ENCODE measurements around the gene ADAMTS13. TPM values are rescaled to one million over a fixed set of nuclear protein-coding genes. Genes with fewer than 3 reads are reported as not detected.
A peak's percentile ranks its signal among the peaks of the same experiment; 100 is the strongest.

ADAMTS13 gene
- total RNA-seq, 3 donors from 2014 or later (not counting 1 experiment from before 2014, with no cell fraction given) = 2.3 to 3.0 (median 2.8) TPM

GRCh38 chr9:133439337-133439736, 17.2 kb downstream of the ADAMTS13 start:
- no peaks in the 10 kb centered on the region for H3K27me3 ChIP-seq (ENCODE audit: control insufficient read depth, insufficient read depth, low read length)
- H3K9me3 ChIP-seq (ENCODE audit: control insufficient read depth, insufficient read depth, low read length) = no peaks in the 10 kb centered on the region
- intact Hi-C loops (cut with micrococcal nuclease) = no loop called here
- Mint-ChIP-seq H3K27ac (no peak overlapping the region), H3K4me3 (no peak overlapping the region), H3K36me3 (no peaks in the 10 kb centered on the region), H3K27me3 (ENCODE audit: low read depth in 2 of 2) (no peaks in the 10 kb centered on the region), H3K4me1 (no peaks in the 10 kb centered on the region), H3K9me3 (no peaks in the 10 kb centered on the region)
- WGBS (ENCODE audit: insufficient coverage) = 84% methylated on average over 4 of the region's 4 CpGs
- H3K27ac ChIP-seq (ENCODE audit: low read length) = no peak overlapping the region
- no peak for DNase-seq
- no peak overlapping the region for H3K4me3 ChIP-seq (ENCODE audit: low read length)
- peaks cover 7% of the 10 kb centered on the region for H3K4me1 ChIP-seq (ENCODE audit: control insufficient read depth, insufficient read depth, low read length)
- peak in 1 of 3 donors; percentile 34 for ATAC-seq
- no peak for TF ChIP-seq CTCF (IDR thresholded peaks at IDR 0.05)
- H3K36me3 ChIP-seq (ENCODE audit: control insufficient read depth, insufficient read depth, low read length) = no peaks in the 10 kb centered on the region

- no peaks in the 10 kb centered on the region for H3K27me3 ChIP-seq (ENCODE audit: control insufficient read depth, insufficient read depth, low read length)
- H3K9me3 Mint-ChIP-seq = no peaks in the 10 kb centered on the region
- no peaks in the 10 kb centered on the region for H3K36me3 ChIP-seq (ENCODE audit: control insufficient read depth, insufficient read depth, low read length)
- DNase-seq = peak in 1 of 2 donors; percentile 45
- H3K27ac ChIP-seq (ENCODE audit: low read length) = peak overlapping the region; percentile 66
- intact Hi-C loops (cut with micrococcal nuclease) = no loop called here
- ATAC-seq = no peak
- no peak overlapping the region for H3K4me3 ChIP-seq (ENCODE audit: low read length)
- no peak overlapping the region for H3K4me3 Mint-ChIP-seq
- no peaks in the 10 kb centered on the region for H3K27me3 Mint-ChIP-seq (ENCODE audit: low read depth in 2 of 2)
- H3K27ac Mint-ChIP-seq = no peak overlapping the region
- H3K4me1 Mint-ChIP-seq = no peaks in the 10 kb centered on the region
- WGBS (ENCODE audit: insufficient coverage) = 78% methylated on average over 12 of the region's 12 CpGs
- no peak for TF ChIP-seq CTCF (IDR thresholded peaks at IDR 0.05)
- H3K9me3 ChIP-seq (ENCODE audit: control insufficient read depth, insufficient read depth, low read length) = no peaks in the 10 kb centered on the region
- H3K4me1 ChIP-seq (ENCODE audit: control insufficient read depth, insufficient read depth, low read length) = peaks cover 7% of the 10 kb centered on the region
- H3K36me3 Mint-ChIP-seq = no peaks in the 10 kb centered on the region
Measured at GRCh38 chr9:133440874-133441273, 18.7 kb downstream of the ADAMTS13 start.

GRCh38 chr9:133441571-133441970, 19.4 kb downstream of the ADAMTS13 start:
- no peaks in the 10 kb centered on the region for H3K27me3 ChIP-seq (ENCODE audit: control insufficient read depth, insufficient read depth, low read length)
- TF ChIP-seq CTCF (IDR thresholded peaks at IDR 0.05) = no peak
- WGBS (ENCODE audit: insufficient coverage) = 75% methylated on average over 5 of the region's 5 CpGs
- Mint-ChIP-seq H3K27ac (peak overlapping the region in 1 of 2 donors; percentile 67), H3K4me1 (no peaks in the 10 kb centered on the region), H3K4me3 (no peak overlapping the region), H3K27me3 (ENCODE audit: low read depth in 2 of 2) (no peaks in the 10 kb centered on the region), H3K9me3 (no peaks in the 10 kb centered on the region), H3K36me3 (no peaks in the 10 kb centered on the region)
- H3K9me3 ChIP-seq (ENCODE audit: control insufficient read depth, insufficient read depth, low read length) = no peaks in the 10 kb centered on the region
- peaks cover 7% of the 10 kb centered on the region for H3K4me1 ChIP-seq (ENCODE audit: control insufficient read depth, insufficient read depth, low read length)
- intact Hi-C loops (cut with micrococcal nuclease) = no loop called here
- DNase-seq (no peak), ATAC-seq (no peak)
- H3K4me3 ChIP-seq (ENCODE audit: low read length) = no peak overlapping the region
- peak overlapping the region; percentile 66 for H3K27ac ChIP-seq (ENCODE audit: low read length)
- H3K36me3 ChIP-seq (ENCODE audit: control insufficient read depth, insufficient read depth, low read length) = no peaks in the 10 kb centered on the region

GRCh38 chr9:133443248-133443647, 21.1 kb downstream of the ADAMTS13 start:
- intact Hi-C loops (cut with micrococcal nuclease) = no loop called here
- Histone ChIP-seq H3K4me1 (ENCODE audit: control insufficient read depth, insufficient read depth, low read length) (peaks cover 7% of the 10 kb centered on the region), H3K27me3 (ENCODE audit: control insufficient read depth, insufficient read depth, low read length) (no peaks in the 10 kb centered on the region), H3K4me3 (ENCODE audit: low read length) (no peak overlapping the region), H3K9me3 (ENCODE audit: control insufficient read depth, insufficient read depth, low read length) (no peaks in the 10 kb centered on the region), H3K36me3 (ENCODE audit: control insufficient read depth, insufficient read depth, low read length) (no peaks in the 10 kb centered on the region), H3K27ac (ENCODE audit: low read length) (no peak overlapping the region)
- DNase-seq (no peak), ATAC-seq (no peak)
- Mint-ChIP-seq H3K27ac (no peak overlapping the region), H3K9me3 (no peaks in the 10 kb centered on the region), H3K36me3 (no peaks in the 10 kb centered on the region), H3K27me3 (ENCODE audit: low read depth in 2 of 2) (no peaks in the 10 kb centered on the region), H3K4me3 (no peak overlapping the region), H3K4me1 (no peaks in the 10 kb centered on the region)
- TF ChIP-seq CTCF (IDR thresholded peaks at IDR 0.05) = no peak
- 94% methylated on average over 15 of the region's 15 CpGs for WGBS (ENCODE audit: insufficient coverage)

Data from natural killer cell (primary cell).